Trophoblast cell (in vitro differentiated cells and primary cell): Measurements from ENCODE around the gene RASAL2. TPM values are rescaled to one million over a fixed set of nuclear protein-coding genes. Genes with fewer than 3 reads are reported as not detected.

Experiments
- DNase-seq, 2 donors: peaks; one replicate each; pipeline ENCODE4 v3.0.0-alpha.2; 2016
- H2AFZ ChIP-seq: 2 replicates; pipeline ENCODE4 v1.6.1; 2013; ENCODE audit warnings: low read length, moderate library complexity, mild to moderate bottlenecking; ENCODE audit not compliant: insufficient read depth, poor library complexity
- H2AK5ac ChIP-seq: 2 replicates; pipeline ENCODE4 v1.6.1; 2013; ENCODE audit warnings: mild to moderate bottlenecking, low read length
- H2BK120ac ChIP-seq: 2 replicates; pipeline ENCODE4 v1.6.1; 2013; ENCODE audit warnings: low read length, mild to moderate bottlenecking, moderate library complexity; ENCODE audit not compliant: insufficient read depth, poor library complexity
- H2BK12ac ChIP-seq: 2 replicates; pipeline ENCODE4 v1.6.1; 2013; ENCODE audit warnings: mild to moderate bottlenecking, low read length, moderate library complexity
- H2BK5ac ChIP-seq: 2 replicates; pipeline ENCODE4 v1.6.1; 2013; ENCODE audit warnings: low read length, low read depth, moderate library complexity, mild to moderate bottlenecking; ENCODE audit not compliant: poor library complexity
- H3K14ac ChIP-seq: 2 replicates; pipeline ENCODE4 v1.6.1; 2013; ENCODE audit warnings: mild to moderate bottlenecking, low read length
- H3K18ac ChIP-seq: 2 replicates; pipeline ENCODE4 v1.6.1; 2013; ENCODE audit warnings: mild to moderate bottlenecking, low read length
- H3K23ac ChIP-seq: 2 replicates; pipeline ENCODE4 v1.6.1; 2013; ENCODE audit warnings: low read length
- H3K27ac ChIP-seq: 2 replicates; pipeline ENCODE4 v1.5.1; 2013; ENCODE audit warnings: low read depth, mild to moderate bottlenecking, inconsistent platforms, low read length, moderate library complexity
- H3K27me3 ChIP-seq: 2 replicates; pipeline ENCODE4 v1.6.1; 2013; ENCODE audit warnings: inconsistent platforms, mild to moderate bottlenecking, low read length, moderate library complexity; ENCODE audit not compliant: insufficient read depth
- H3K36me3 ChIP-seq, 2 experiments: 1 replicate in 1 of 2; 2 replicates in 1 of 2; pipeline ENCODE4 v1.6.1; 2013; ENCODE audit warnings: low read length in 2 of 2, mild to moderate bottlenecking in 2 of 2, moderate library complexity in 1 of 2; ENCODE audit not compliant: insufficient read depth in 2 of 2, control insufficient read depth in 1 of 2
- H3K4ac ChIP-seq: 2 replicates; pipeline ENCODE4 v1.6.1; 2013; ENCODE audit warnings: low read depth, mild to moderate bottlenecking, low read length, moderate library complexity
- H3K4me1 ChIP-seq, 2 experiments: 1 replicate in 1 of 2; 2 replicates in 1 of 2; pipeline ENCODE4 v1.6.1; 2013; ENCODE audit warnings: low read length in 2 of 2, mild to moderate bottlenecking in 2 of 2, moderate library complexity in 1 of 2; ENCODE audit not compliant: insufficient read depth in 2 of 2, control insufficient read depth in 1 of 2
- H3K4me2 ChIP-seq: 2 replicates; pipeline ENCODE4 v1.6.1; 2013; ENCODE audit warnings: inconsistent platforms, mild to moderate bottlenecking, low read length, moderate library complexity
- H3K4me3 ChIP-seq: 2 replicates; pipeline ENCODE4 v1.5.1; 2013; ENCODE audit warnings: mild to moderate bottlenecking, low read depth, low read length, inconsistent platforms
- H3K79me1 ChIP-seq: one replicate; pipeline ENCODE4 v1.6.1; 2013; ENCODE audit warnings: low read length
- H3K79me2 ChIP-seq: 2 replicates; pipeline ENCODE4 v1.6.1; 2013; ENCODE audit warnings: low read length, mild to moderate bottlenecking; ENCODE audit not compliant: control insufficient read depth, insufficient read depth, poor library complexity
- H3K9ac ChIP-seq: 2 replicates; pipeline ENCODE4 v1.6.1; 2013; ENCODE audit warnings: mild to moderate bottlenecking, low read length
- H3K9me3 ChIP-seq: 2 replicates; pipeline ENCODE4 v1.6.1; 2013; ENCODE audit warnings: low read depth, mild to moderate bottlenecking, control low read depth, inconsistent platforms, low read length; ENCODE audit not compliant: insufficient read depth
- H4K12ac ChIP-seq: 2 replicates; pipeline ENCODE4 v1.6.1; 2013; ENCODE audit warnings: low read depth, mild to moderate bottlenecking, low read length, moderate library complexity
- H4K8ac ChIP-seq: 2 replicates; pipeline ENCODE4 v1.6.1; 2013; ENCODE audit warnings: low read depth, mild to moderate bottlenecking, low read length, moderate library complexity
- H4K91ac ChIP-seq: one replicate; pipeline ENCODE4 v1.6.1; 2013; ENCODE audit warnings: low read depth, mild to moderate bottlenecking, low read length, moderate library complexity
- WGBS: extraction: QIAGEN DNeasy Blood & Tissue Kit; methylation state at CpG from one replicate; pipeline ENCODE4 v1.1.7; 2013; ENCODE audit warnings: missing lambda C conversion rate; ENCODE audit not compliant: insufficient read length, insufficient coverage; ENCODE audit errors: extremely low coverage; 5-methylcytosine and 5-hydroxymethylcytosine counted together
- polyA plus RNA-seq: library from polyadenylated mRNA; stranded (reverse); fragments of 200-250 nt; gene quantifications from 2 replicates; pipeline ENCODE4 v1.2.3, GENCODE V29; 2013

The RASAL2 gene
- 75.5 and 79.8 TPM in 2 replicates for polyA plus RNA-seq

- peak within 1 kb of the TSS; percentile 88 for H3K4me2 ChIP-seq
- H2AK5ac ChIP-seq: peak within 1 kb of the TSS; percentile 82
- peak within 1 kb of the TSS; percentile 97 for H4K91ac ChIP-seq
- H3K27ac ChIP-seq: peak within 1 kb of the TSS; percentile 99
- peak; percentile 66 to 81 for DNase-seq
- peak within 1 kb of the TSS; percentile 87 for H3K9ac ChIP-seq
- peaks cover 11% of the 10 kb centered on the region for H3K79me2 ChIP-seq
- WGBS: no CpG with 5 or more reads among the region's 82 CpGs
- peaks cover 16% of the 10 kb centered on the region for H3K79me1 ChIP-seq
- peak within 1 kb of the TSS; percentile 94 for H2BK120ac ChIP-seq
- H3K27me3 ChIP-seq: no peaks in the 10 kb centered on the region
- H3K4me3 ChIP-seq: peak within 1 kb of the TSS; percentile 100
- H3K23ac ChIP-seq: peak within 1 kb of the TSS; percentile 93
- peaks cover 0 to 1% of the 10 kb centered on the region in 2 experiments for H3K4me1 ChIP-seq
- H2BK5ac ChIP-seq: peak within 1 kb of the TSS; percentile 91
- peak within 1 kb of the TSS; percentile 97 for H3K18ac ChIP-seq
- H4K12ac ChIP-seq: peak within 1 kb of the TSS; percentile 86
- peak within 1 kb of the TSS; percentile 86 for H2BK12ac ChIP-seq
- peak within 1 kb of the TSS; percentile 89 for H3K4ac ChIP-seq
- no peaks in the 10 kb centered on the region for H3K36me3 ChIP-seq
- H4K8ac ChIP-seq: peak within 1 kb of the TSS; percentile 82
- peak within 1 kb of the TSS; percentile 98 for H3K14ac ChIP-seq
- H3K9me3 ChIP-seq: no peaks in the 10 kb centered on the region
- peak within 1 kb of the TSS; percentile 93 for H2AFZ ChIP-seq
Measured at GRCh38 chr1:178093951-178094738, at the start of gene RASAL2. Gene RASAL2 (plus strand): TSS chr1:178094104. CDS start chr1:178094493, 389 bp downstream.

GRCh38 chr1:178046591-178047270 is 47.2 kb upstream of the RASAL2 start:
- Histone ChIP-seq H3K4me2 (no peak overlapping the region), H2AFZ (no peak overlapping the region), H4K12ac (no peak overlapping the region), H3K27me3 (no peaks in the 10 kb centered on the region), H3K23ac (no peak overlapping the region), H3K4ac (no peak overlapping the region), H3K79me1 (no peaks in the 10 kb centered on the region), H3K18ac (no peak overlapping the region), H4K8ac (no peak overlapping the region), H3K79me2 (no peaks in the 10 kb centered on the region), H3K9me3 (no peaks in the 10 kb centered on the region), H2BK120ac (no peak overlapping the region), H3K27ac (no peak overlapping the region), H3K4me1 (no peaks in the 10 kb centered on the region), H2BK5ac (no peak overlapping the region), H3K14ac (no peak overlapping the region), H2AK5ac (no peak overlapping the region), H2BK12ac (no peak overlapping the region), H4K91ac (no peak overlapping the region), H3K9ac (no peak overlapping the region), H3K4me3 (no peak overlapping the region), H3K36me3 (no peaks in the 10 kb centered on the region)
- DNase-seq: no peak
- WGBS: no CpG with 5 or more reads among the region's 1 CpG

- WGBS: no CpG with 5 or more reads among the region's 2 CpGs
- no peaks in the 10 kb centered on the region for H3K9me3 ChIP-seq
- no peak overlapping the region for H2AK5ac ChIP-seq
- H3K4me3 ChIP-seq: no peak overlapping the region
- no peaks in the 10 kb centered on the region for H3K79me1 ChIP-seq
- DNase-seq: no peak
- no peak overlapping the region for H2AFZ ChIP-seq
- no peak overlapping the region for H3K9ac ChIP-seq
- no peak overlapping the region for H3K4ac ChIP-seq
- H3K27ac ChIP-seq: no peak overlapping the region
- no peak overlapping the region for H3K23ac ChIP-seq
- H3K14ac ChIP-seq: no peak overlapping the region
- H3K27me3 ChIP-seq: no peaks in the 10 kb centered on the region
- H2BK12ac ChIP-seq: no peak overlapping the region
- H3K18ac ChIP-seq: no peak overlapping the region
- H2BK5ac ChIP-seq: no peak overlapping the region
- H3K4me1 ChIP-seq: no peaks in the 10 kb centered on the region
- no peak overlapping the region for H4K12ac ChIP-seq
- H4K91ac ChIP-seq: no peak overlapping the region
- no peaks in the 10 kb centered on the region for H3K36me3 ChIP-seq
- no peaks in the 10 kb centered on the region for H3K79me2 ChIP-seq
- no peak overlapping the region for H3K4me2 ChIP-seq
- H4K8ac ChIP-seq: no peak overlapping the region
- no peak overlapping the region for H2BK120ac ChIP-seq
Measured at GRCh38 chr1:178047403-178048093, 46.4 kb upstream of the RASAL2 start.

GRCh38 chr1:178048426-178048825 is 45.5 kb upstream of the RASAL2 start:
- Histone ChIP-seq H3K23ac (no peak overlapping the region), H2AFZ (no peak overlapping the region), H3K4me1 (no peaks in the 10 kb centered on the region), H3K4ac (no peak overlapping the region), H3K79me2 (no peaks in the 10 kb centered on the region), H3K9me3 (no peaks in the 10 kb centered on the region), H3K27ac (no peak overlapping the region), H3K4me3 (no peak overlapping the region), H4K91ac (no peak overlapping the region), H3K27me3 (no peaks in the 10 kb centered on the region), H2BK12ac (no peak overlapping the region), H4K8ac (no peak overlapping the region), H2BK120ac (no peak overlapping the region), H3K18ac (no peak overlapping the region), H2AK5ac (no peak overlapping the region), H3K4me2 (no peak overlapping the region), H2BK5ac (no peak overlapping the region), H3K79me1 (no peaks in the 10 kb centered on the region), H4K12ac (no peak overlapping the region), H3K14ac (no peak overlapping the region), H3K9ac (no peak overlapping the region), H3K36me3 (no peaks in the 10 kb centered on the region)
- no CpG with 5 or more reads among the region's 1 CpG for WGBS
- DNase-seq: no peak
